GM18502 (cell line): ENCODE data around the gene PSAPL1.

ENCODE experiments used
- ATAC-seq: cut with Tn5 transposase; IDR thresholded peaks from one replicate; pipeline ENCODE4 v1.9.1; 2021; ENCODE audit warnings: mild to moderate bottlenecking; ENCODE audit not compliant: unreplicated experiment, poor library complexity

Gene PSAPL1

GRCh38 chr4:7434766-7435150 lies at the start of gene PSAPL1:
TSS of gene PSAPL1 (minus strand) at chr4:7434930. CDS start at chr4:7434879, 51 bp downstream.
- no peak for ATAC-seq

- ATAC-seq, result no peak
Observed at GRCh38 chr4:7481227-7481626, 46.5 kb upstream of the PSAPL1 start.

- no peak for ATAC-seq
Observed at GRCh38 chr4:7480423-7480822, 45.7 kb upstream of the PSAPL1 start.

- no peak for ATAC-seq
Observed at GRCh38 chr4:7478665-7479064, 43.9 kb upstream of the PSAPL1 start.

- no peak for ATAC-seq
Observed at GRCh38 chr4:7477695-7478094, 43.0 kb upstream of the PSAPL1 start.

- ATAC-seq, result no peak
Observed at GRCh38 chr4:7476820-7477219, 42.1 kb upstream of the PSAPL1 start.

- no peak for ATAC-seq
Observed at GRCh38 chr4:7475207-7475606, 40.5 kb upstream of the PSAPL1 start.

GRCh38 chr4:7474320-7474719 lies 39.6 kb upstream of the PSAPL1 start:
- no peak for ATAC-seq

GRCh38 chr4:7473081-7473480 lies 38.4 kb upstream of the PSAPL1 start:
- no peak for ATAC-seq

GRCh38 chr4:7472442-7473013 lies 37.8 kb upstream of the PSAPL1 start:
- no peak for ATAC-seq

- ATAC-seq, result no peak
Observed at GRCh38 chr4:7470522-7471128, 35.9 kb upstream of the PSAPL1 start.

GRCh38 chr4:7470111-7470510 lies 35.4 kb upstream of the PSAPL1 start:
- ATAC-seq, result no peak

- no peak for ATAC-seq
Observed at GRCh38 chr4:7469023-7469422, 34.3 kb upstream of the PSAPL1 start.

- no peak for ATAC-seq
Observed at GRCh38 chr4:7467471-7467870, 32.7 kb upstream of the PSAPL1 start.

- ATAC-seq, result no peak
Observed at GRCh38 chr4:7466904-7467303, 32.2 kb upstream of the PSAPL1 start.

- no peak for ATAC-seq
Observed at GRCh38 chr4:7466215-7466614, 31.5 kb upstream of the PSAPL1 start.

- ATAC-seq, result no peak
Observed at GRCh38 chr4:7465017-7465416, 30.3 kb upstream of the PSAPL1 start.

GRCh38 chr4:7464259-7464655 lies 29.5 kb upstream of the PSAPL1 start:
- no peak for ATAC-seq

GRCh38 chr4:7463566-7464258 lies 29.0 kb upstream of the PSAPL1 start:
- ATAC-seq, result no peak

- ATAC-seq, result no peak
Observed at GRCh38 chr4:7462509-7462971, 27.8 kb upstream of the PSAPL1 start.

GRCh38 chr4:7461230-7461629 lies 26.5 kb upstream of the PSAPL1 start:
- no peak for ATAC-seq

GRCh38 chr4:7460566-7460965 lies 25.8 kb upstream of the PSAPL1 start:
- ATAC-seq, result no peak
